ENCODE results near the gene EVA1C.
"Not testable (repeated sequence)": the region's sequence is repeated elsewhere in the genome, so short reads cannot be mapped to it uniquely, and the experiment has no call there.

EVA1C gene

GRCh38 chr21:32523988-32524719 lies 111.6 kb downstream of the EVA1C start:
- Histone ChIP-seq H3K4me3 (ENCODE audit: insufficient read depth, low read depth, low read length) (no peak overlapping the region), H3K9me3 (ENCODE audit: control insufficient read depth, low read length) (no peaks in the 10 kb centered on the region), H3K27ac (ENCODE audit: insufficient read depth, low read depth, low read length, poor library complexity, severe bottlenecking) (no peak overlapping the region), H3K27me3 (ENCODE audit: control insufficient read depth, insufficient read depth, low read length, poor library complexity, severe bottlenecking) (no peaks in the 10 kb centered on the region), H3K4me1 (ENCODE audit: control insufficient read depth, insufficient read depth, low read length) (peaks cover 8% of the 10 kb centered on the region), H3K36me3 (ENCODE audit: control insufficient read depth, insufficient read depth, low read length) (no peaks in the 10 kb centered on the region)
- WGBS, 2 experiments = 76 to 80% methylated on average over 7 to 8 of the region's 8 CpGs

- Histone ChIP-seq H3K36me3 (ENCODE audit: control insufficient read depth, insufficient read depth, low read length) (no peaks in the 10 kb centered on the region), H3K4me1 (ENCODE audit: control insufficient read depth, insufficient read depth, low read length) (peaks cover 3% of the 10 kb centered on the region), H3K27me3 (ENCODE audit: control insufficient read depth, insufficient read depth, low read length, poor library complexity, severe bottlenecking) (no peaks in the 10 kb centered on the region), H3K9me3 (ENCODE audit: control insufficient read depth, low read length) (no peaks in the 10 kb centered on the region), H3K27ac (ENCODE audit: insufficient read depth, low read depth, low read length, poor library complexity, severe bottlenecking) (no peak overlapping the region), H3K4me3 (ENCODE audit: insufficient read depth, low read depth, low read length) (no peak overlapping the region)
- WGBS, 2 experiments = 76 to 85% methylated on average over 7 of the region's 7 CpGs
Measured at GRCh38 chr21:32525282-32525681, 112.8 kb downstream of the EVA1C start.

GRCh38 chr21:32529679-32530078 lies 117.2 kb downstream of the EVA1C start:
- Histone ChIP-seq H3K9me3 (ENCODE audit: control insufficient read depth, low read length) (no peaks in the 10 kb centered on the region), H3K4me3 (ENCODE audit: insufficient read depth, low read depth, low read length) (no peak overlapping the region), H3K36me3 (ENCODE audit: control insufficient read depth, insufficient read depth, low read length) (no peaks in the 10 kb centered on the region), H3K27me3 (ENCODE audit: control insufficient read depth, insufficient read depth, low read length, poor library complexity, severe bottlenecking) (no peaks in the 10 kb centered on the region), H3K4me1 (ENCODE audit: control insufficient read depth, insufficient read depth, low read length) (no peaks in the 10 kb centered on the region), H3K27ac (ENCODE audit: insufficient read depth, low read depth, low read length, poor library complexity, severe bottlenecking) (no peak overlapping the region)
- 82 to 86% methylated on average over 4 of the region's 4 CpGs for WGBS, 2 experiments

- not testable (repeated sequence) for H3K27ac ChIP-seq (ENCODE audit: insufficient read depth, low read depth, low read length, poor library complexity, severe bottlenecking); H3K4me3 ChIP-seq (ENCODE audit: insufficient read depth, low read depth, low read length); H3K4me1 ChIP-seq (ENCODE audit: control insufficient read depth, insufficient read depth, low read length); H3K36me3 ChIP-seq (ENCODE audit: control insufficient read depth, insufficient read depth, low read length); H3K27me3 ChIP-seq (ENCODE audit: control insufficient read depth, insufficient read depth, low read length, poor library complexity, severe bottlenecking); H3K9me3 ChIP-seq (ENCODE audit: control insufficient read depth, low read length)
- WGBS, 2 experiments = 88% methylated on average over 7 of the region's 7 CpGs
Measured at GRCh38 chr21:32530809-32531208, 118.3 kb downstream of the EVA1C start.

GRCh38 chr21:32531561-32531960 lies 119.1 kb downstream of the EVA1C start:
- H3K27me3 ChIP-seq (ENCODE audit: control insufficient read depth, insufficient read depth, low read length, poor library complexity, severe bottlenecking); H3K4me1 ChIP-seq (ENCODE audit: control insufficient read depth, insufficient read depth, low read length); H3K36me3 ChIP-seq (ENCODE audit: control insufficient read depth, insufficient read depth, low read length); H3K9me3 ChIP-seq (ENCODE audit: control insufficient read depth, low read length); H3K4me3 ChIP-seq (ENCODE audit: insufficient read depth, low read depth, low read length); H3K27ac ChIP-seq (ENCODE audit: insufficient read depth, low read depth, low read length, poor library complexity, severe bottlenecking): not testable (repeated sequence)
- 93 to 95% methylated on average over 3 of the region's 3 CpGs for WGBS, 2 experiments

- 81 to 92% methylated on average over 6 of the region's 6 CpGs for WGBS, 2 experiments
- no peak overlapping the region for H3K4me3 ChIP-seq (ENCODE audit: insufficient read depth, low read depth, low read length)
- H3K4me1 ChIP-seq (ENCODE audit: control insufficient read depth, insufficient read depth, low read length) = no peaks in the 10 kb centered on the region
- no peaks in the 10 kb centered on the region for H3K36me3 ChIP-seq (ENCODE audit: control insufficient read depth, insufficient read depth, low read length)
- no peaks in the 10 kb centered on the region for H3K27me3 ChIP-seq (ENCODE audit: control insufficient read depth, insufficient read depth, low read length, poor library complexity, severe bottlenecking)
- no peak overlapping the region for H3K27ac ChIP-seq (ENCODE audit: insufficient read depth, low read depth, low read length, poor library complexity, severe bottlenecking)
- H3K9me3 ChIP-seq (ENCODE audit: control insufficient read depth, low read length) = no peaks in the 10 kb centered on the region
Measured at GRCh38 chr21:32532636-32533035, 120.1 kb downstream of the EVA1C start.

- Histone ChIP-seq H3K36me3 (ENCODE audit: control insufficient read depth, insufficient read depth, low read length) (no peaks in the 10 kb centered on the region), H3K27me3 (ENCODE audit: control insufficient read depth, insufficient read depth, low read length, poor library complexity, severe bottlenecking) (no peaks in the 10 kb centered on the region), H3K4me1 (ENCODE audit: control insufficient read depth, insufficient read depth, low read length) (no peaks in the 10 kb centered on the region), H3K27ac (ENCODE audit: insufficient read depth, low read depth, low read length, poor library complexity, severe bottlenecking) (no peak overlapping the region), H3K9me3 (ENCODE audit: control insufficient read depth, low read length) (no peaks in the 10 kb centered on the region), H3K4me3 (ENCODE audit: insufficient read depth, low read depth, low read length) (no peak overlapping the region)
- WGBS, 2 experiments = 89 to 92% methylated on average over 4 of the region's 4 CpGs
Measured at GRCh38 chr21:32533053-32533452, 120.5 kb downstream of the EVA1C start.

GRCh38 chr21:32533611-32534010 lies 121.1 kb downstream of the EVA1C start:
- WGBS, 2 experiments = 96 to 97% methylated on average over 7 of the region's 7 CpGs
- Histone ChIP-seq H3K27me3 (ENCODE audit: control insufficient read depth, insufficient read depth, low read length, poor library complexity, severe bottlenecking) (no peaks in the 10 kb centered on the region), H3K27ac (ENCODE audit: insufficient read depth, low read depth, low read length, poor library complexity, severe bottlenecking) (no peak overlapping the region), H3K4me1 (ENCODE audit: control insufficient read depth, insufficient read depth, low read length) (no peaks in the 10 kb centered on the region), H3K36me3 (ENCODE audit: control insufficient read depth, insufficient read depth, low read length) (no peaks in the 10 kb centered on the region), H3K9me3 (ENCODE audit: control insufficient read depth, low read length) (no peaks in the 10 kb centered on the region), H3K4me3 (ENCODE audit: insufficient read depth, low read depth, low read length) (no peak overlapping the region)

- H3K27me3 ChIP-seq (ENCODE audit: control insufficient read depth, insufficient read depth, low read length, poor library complexity, severe bottlenecking) = no peaks in the 10 kb centered on the region
- no peaks in the 10 kb centered on the region for H3K4me1 ChIP-seq (ENCODE audit: control insufficient read depth, insufficient read depth, low read length)
- H3K9me3 ChIP-seq (ENCODE audit: control insufficient read depth, low read length) = no peaks in the 10 kb centered on the region
- no peak overlapping the region for H3K27ac ChIP-seq (ENCODE audit: insufficient read depth, low read depth, low read length, poor library complexity, severe bottlenecking)
- WGBS, 2 experiments = 92 to 95% methylated on average over 7 to 8 of the region's 8 CpGs
- H3K36me3 ChIP-seq (ENCODE audit: control insufficient read depth, insufficient read depth, low read length) = no peaks in the 10 kb centered on the region
- no peak overlapping the region for H3K4me3 ChIP-seq (ENCODE audit: insufficient read depth, low read depth, low read length)
Measured at GRCh38 chr21:32534113-32534512, 121.6 kb downstream of the EVA1C start.

- 87 to 94% methylated on average over 6 of the region's 7 CpGs for WGBS, 2 experiments
- Histone ChIP-seq H3K36me3 (ENCODE audit: control insufficient read depth, insufficient read depth, low read length) (no peaks in the 10 kb centered on the region), H3K9me3 (ENCODE audit: control insufficient read depth, low read length) (no peaks in the 10 kb centered on the region), H3K27me3 (ENCODE audit: control insufficient read depth, insufficient read depth, low read length, poor library complexity, severe bottlenecking) (no peaks in the 10 kb centered on the region), H3K4me3 (ENCODE audit: insufficient read depth, low read depth, low read length) (no peak overlapping the region), H3K27ac (ENCODE audit: insufficient read depth, low read depth, low read length, poor library complexity, severe bottlenecking) (no peak overlapping the region), H3K4me1 (ENCODE audit: control insufficient read depth, insufficient read depth, low read length) (no peaks in the 10 kb centered on the region)
Measured at GRCh38 chr21:32535612-32536011, 123.1 kb downstream of the EVA1C start.

- no peaks in the 10 kb centered on the region for H3K4me1 ChIP-seq (ENCODE audit: control insufficient read depth, insufficient read depth, low read length)
- H3K27me3 ChIP-seq (ENCODE audit: control insufficient read depth, insufficient read depth, low read length, poor library complexity, severe bottlenecking) = no peaks in the 10 kb centered on the region
- no peaks in the 10 kb centered on the region for H3K36me3 ChIP-seq (ENCODE audit: control insufficient read depth, insufficient read depth, low read length)
- H3K4me3 ChIP-seq (ENCODE audit: insufficient read depth, low read depth, low read length) = no peak overlapping the region
- H3K27ac ChIP-seq (ENCODE audit: insufficient read depth, low read depth, low read length, poor library complexity, severe bottlenecking) = no peak overlapping the region
- WGBS, 2 experiments = 86 to 89% methylated on average over 3 of the region's 3 CpGs
- H3K9me3 ChIP-seq (ENCODE audit: control insufficient read depth, low read length) = no peaks in the 10 kb centered on the region
Measured at GRCh38 chr21:32537569-32537881, 125.0 kb downstream of the EVA1C start.

Data from ectodermal cell (in vitro differentiated cells).